Testis (tissue), 3 donors: Measurements from ENCODE around the gene UBE3B. TPM values are rescaled to one million over a fixed set of nuclear protein-coding genes. Genes with fewer than 3 reads are reported as not detected.
A peak's percentile ranks its signal among the peaks of the same experiment; 100 is the strongest.

Experiments used
- DNase-seq: peaks from one replicate; pipeline ENCODE4 v3.0.0-alpha.2; 2019
- H3K27ac ChIP-seq, 2 donors: fragments of 200-600 bp; sonication (generic); one replicate each; pipeline ENCODE4 v1.5.1; 2019
- H3K27me3 ChIP-seq: fragments of 200-600 bp; sonication (generic); one replicate; pipeline ENCODE4 v1.5.1; 2019
- H3K36me3 ChIP-seq: fragments of 200-600 bp; sonication (generic); one replicate; pipeline ENCODE4 v1.5.1; 2017; ENCODE audit warnings: low read depth; ENCODE audit errors: missing control alignments
- H3K4me1 ChIP-seq: fragments of 200-600 bp; sonication (generic); one replicate; pipeline ENCODE4 v1.5.1; 2019
- H3K4me3 ChIP-seq, 2 donors: fragments of 200-600 bp; sonication (generic); one replicate each; pipeline ENCODE4 v1.5.1; 2017 to 2019
- H3K9me3 ChIP-seq: fragments of 200-600 bp; sonication (generic); one replicate; pipeline ENCODE4 v1.5.1; 2017
- CTCF ChIP-seq, 3 experiments: fragments of 450-650 bp in 2 of 3; fragments of 200-600 bp in 1 of 3; sonication (generic) in 1 of 3; IDR thresholded peaks; one replicate each; pipeline ENCODE4 v1.5.1; 2016 to 2019; ENCODE audit warnings: antibody characterized with exemption in 3 of 3, mild to moderate bottlenecking in 2 of 3, moderate library complexity in 1 of 3
- POLR2A ChIP-seq: fragments of 450-650 bp; IDR thresholded peaks from one replicate; pipeline ENCODE4 v1.6.1; 2017; ENCODE audit warnings: antibody characterized with exemption, mild to moderate bottlenecking, moderate library complexity
- WGBS, 2 donors: methylation state at CpG; one replicate each; pipeline ENCODE4 v1.1.5; 2018; 5-methylcytosine and 5-hydroxymethylcytosine counted together
- intact Hi-C: fragments of 100-400 bp; cut with DNase I; formaldehyde crosslinking; loops from one replicate; pipeline ENCODE4 v1.15.1; 2023; ENCODE audit warnings: low total_unique reads
- polyA plus RNA-seq: library from polyadenylated mRNA; stranded (reverse); fragments of 350-450 nt; fragmentation: Illumina TruSeq; extraction: RNeasy Lipid Tissue Mini Kit (QIAGEN cat#74804); gene quantifications from one replicate; pipeline ENCODE4 v1.2.3, GENCODE V29; 2014; ENCODE audit warnings: low read depth, low replicate concordance; ENCODE audit not compliant: insufficient read depth
- total RNA-seq, 2 donors: library from RNA; depleted of rRNA; stranded (reverse); fragments of >200 nt; gene quantifications; one replicate each; pipeline ENCODE4 v1.2.3, GENCODE V29; 2016

The UBE3B gene
- total and polyA plus RNA-seq, 3 donors from 2014 or later, result 38.1 to 66.8 (median 65.6) TPM

DNA sequence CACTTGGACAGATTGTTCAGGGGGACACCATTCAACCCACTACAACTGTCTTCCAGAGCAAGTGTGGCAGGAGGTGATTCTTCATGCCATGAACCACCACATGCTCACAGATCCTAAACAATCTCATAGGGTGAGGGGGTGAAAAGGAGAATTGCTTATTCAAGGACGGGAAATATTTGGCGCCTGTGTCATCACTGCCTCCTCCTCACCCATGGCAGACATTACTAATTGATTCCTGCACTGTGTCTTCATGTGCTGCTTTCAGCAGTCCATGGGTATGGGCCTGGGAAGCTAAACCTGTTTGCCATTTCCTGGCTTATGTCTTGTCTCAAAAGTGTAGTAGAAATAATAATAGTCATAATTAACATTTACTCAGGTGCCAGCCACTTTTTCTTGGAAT lies 64.6 kb downstream of the UBE3B start:
- DNase-seq, result no peak
- Histone ChIP-seq H3K4me3 (no peak overlapping the region), H3K36me3 (no peaks in the 10 kb centered on the region), H3K27me3 (no peaks in the 10 kb centered on the region), H3K4me1 (peaks cover 28% of the 10 kb centered on the region), H3K9me3 (no peaks in the 10 kb centered on the region), H3K27ac (peak overlapping the region in 1 of 2 donors; percentile 74)
- intact Hi-C loops, result no loop called here
- WGBS, 2 donors, result 67 to 76% methylated on average over 2 of the region's 2 CpGs
- TF ChIP-seq CTCF (IDR thresholded peaks at IDR 0.05), result no peak
- no peak for TF ChIP-seq POLR2A

DNA sequence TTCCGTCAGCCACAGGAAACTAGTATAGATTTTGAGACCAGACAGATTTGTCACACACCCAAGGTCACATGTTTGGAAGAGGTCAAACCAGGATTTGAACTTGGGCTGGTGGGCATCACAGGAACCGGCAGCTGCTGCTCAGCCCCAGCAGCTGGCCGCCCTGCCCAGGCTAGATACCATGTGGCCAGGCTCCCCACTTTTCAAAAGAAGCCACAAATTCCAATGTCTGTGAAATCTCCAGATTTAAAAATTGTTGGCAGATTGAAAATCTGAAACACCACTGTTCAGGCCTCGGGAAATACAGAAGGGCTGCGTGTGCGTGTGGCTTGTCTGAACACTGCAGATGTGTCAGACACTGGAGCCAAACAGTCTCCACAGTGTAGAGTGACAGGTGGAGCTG lies 65.4 kb downstream of the UBE3B start:
- 93% methylated on average over 6 of the region's 6 CpGs for WGBS, 2 donors
- H3K27me3 ChIP-seq, result no peaks in the 10 kb centered on the region
- intact Hi-C loops, result no loop called here
- DNase-seq, result no peak
- H3K4me1 ChIP-seq, result peaks cover 28% of the 10 kb centered on the region
- H3K36me3 ChIP-seq, result no peaks in the 10 kb centered on the region
- H3K9me3 ChIP-seq, result no peaks in the 10 kb centered on the region
- no peak overlapping the region for H3K27ac ChIP-seq
- no peak overlapping the region for H3K4me3 ChIP-seq
- no peak for TF ChIP-seq CTCF (IDR thresholded peaks at IDR 0.05)
- TF ChIP-seq POLR2A, result no peak

DNA sequence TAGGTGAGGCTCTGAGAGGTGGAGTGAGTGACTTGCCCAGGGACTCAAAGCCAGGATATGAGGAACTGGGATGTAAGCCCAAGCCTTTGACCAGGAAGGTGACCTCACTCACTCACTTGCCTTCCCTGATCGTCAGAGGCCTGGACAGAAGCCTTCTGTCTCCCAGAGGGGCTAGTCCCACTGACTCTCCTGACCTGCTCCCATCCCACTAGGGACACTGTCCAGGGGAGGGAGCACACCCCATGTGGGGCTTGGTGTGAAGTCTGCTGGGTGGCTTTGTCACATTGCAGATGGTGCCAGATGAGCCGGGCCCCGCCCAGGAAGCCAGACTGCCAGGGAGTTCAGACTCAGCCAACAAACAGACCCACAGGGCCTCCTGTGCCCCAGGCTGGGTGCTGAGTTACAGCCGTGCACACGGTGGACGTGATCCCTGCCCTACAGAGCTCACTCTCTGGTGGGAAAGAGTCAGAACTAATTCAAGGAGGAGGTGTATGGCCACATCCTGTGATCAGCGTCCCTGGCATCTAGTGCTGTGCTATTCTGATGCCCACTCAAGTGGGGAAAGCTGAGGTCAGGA lies 67.6 kb downstream of the UBE3B start:
- no peaks in the 10 kb centered on the region for H3K36me3 ChIP-seq
- H3K9me3 ChIP-seq, result no peaks in the 10 kb centered on the region
- TF ChIP-seq POLR2A (no peak), CTCF (IDR thresholded peaks at IDR 0.05) (no peak)
- peaks cover 18% of the 10 kb centered on the region for H3K4me1 ChIP-seq
- WGBS, 2 donors, result 78 to 92% methylated on average over 2 to 7 of the region's 7 CpGs
- H3K4me3 ChIP-seq, result no peak overlapping the region
- intact Hi-C loops, result no loop called here
- H3K27ac ChIP-seq, result no peak overlapping the region
- no peak for DNase-seq
- H3K27me3 ChIP-seq, result no peaks in the 10 kb centered on the region

DNA sequence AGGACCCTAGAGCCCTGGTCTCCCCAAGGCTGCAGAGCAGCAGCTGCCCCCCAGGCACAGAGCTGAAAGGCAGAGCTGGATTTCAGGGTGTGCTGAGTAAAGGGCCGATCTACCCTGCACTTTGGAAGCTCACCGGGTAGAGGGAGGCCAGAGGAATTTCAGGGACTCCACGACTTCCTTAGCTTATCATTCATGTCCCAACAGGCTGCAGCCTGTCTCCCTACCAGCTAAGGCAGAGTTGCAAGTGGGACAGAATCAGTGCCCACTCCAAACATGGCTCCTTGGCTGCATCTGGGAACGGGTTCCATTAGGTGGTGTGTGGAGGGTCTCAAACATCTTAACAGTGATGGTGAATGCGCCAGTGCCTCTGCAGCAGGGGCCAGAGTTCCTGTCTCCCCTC lies 68.4 kb downstream of the UBE3B start:
- WGBS, 2 donors, result 62 to 70% methylated on average over 4 to 5 of the region's 5 CpGs
- intact Hi-C loops, result no loop called here

More for the DNA sequence above, 68.4 kb downstream of the UBE3B start:
- TF ChIP-seq POLR2A (no peak), CTCF (IDR thresholded peaks at IDR 0.05) (no peak)
- H3K36me3 ChIP-seq, result no peaks in the 10 kb centered on the region
- no peak overlapping the region for H3K4me3 ChIP-seq
- no peaks in the 10 kb centered on the region for H3K9me3 ChIP-seq
- DNase-seq, result no peak
- no peak overlapping the region for H3K27ac ChIP-seq
- H3K4me1 ChIP-seq, result peaks cover 12% of the 10 kb centered on the region
- no peaks in the 10 kb centered on the region for H3K27me3 ChIP-seq
